Adrenal gland (tissue), 5 donors: ENCODE results near the gene PRKN.

Experiments used
- CTCF ChIP-seq, 6 experiments: fragments of 450-650 bp in 4 of 6; fragments of 200-600 bp in 2 of 6; sonication (generic) in 1 of 6; IDR thresholded peaks; 1 replicate in 5 of 6; 2 replicates in 1 of 6; pipeline versions ENCODE4 v1.5.1 to v1.8.0; 2016 to 2021; ENCODE audit warnings: antibody characterized with exemption in 6 of 6, mild to moderate bottlenecking in 2 of 6, moderate library complexity in 1 of 6
- POLR2A ChIP-seq, 2 donors: fragments of 450-650 bp; IDR thresholded peaks; one replicate each; pipeline ENCODE4 v1.6.1; 2017; ENCODE audit warnings: antibody characterized with exemption in 2 of 2, mild to moderate bottlenecking in 2 of 2, moderate library complexity in 1 of 2
- donor health status: DM: no; HTN: no; CAD: no.

GRCh38 chr6:162267126-162267525 is 460.4 kb downstream of the PRKN start:
- no peak for TF ChIP-seq CTCF (IDR thresholded peaks at IDR 0.05)
- no peak for TF ChIP-seq POLR2A (IDR thresholded peaks at IDR 0.05)
